Activated T-cell treated with anti-CD3 and anti-CD28 coated beads, Interleukin-2, amount 50 U/mL, for 24 hours (primary cell): Measurements from ENCODE around the gene PARVB.
"Not testable (repeated sequence)": the region's sequence is repeated elsewhere in the genome, so short reads cannot be mapped to it uniquely, and the experiment has no call there.

Experiments
- DNase-seq: peaks from one replicate; pipeline ENCODE4 v3.0.0-alpha.2; 2020
- H3K27ac Mint-ChIP-seq: 2 replicates; pipeline ENCODE4 v1.8.0; 2020; ENCODE audit warnings: mild to moderate bottlenecking, mixed read lengths
- H3K27me3 Mint-ChIP-seq: 2 replicates; pipeline ENCODE4 v1.8.0; 2020; ENCODE audit warnings: mixed read lengths
- H3K36me3 Mint-ChIP-seq: 2 replicates; pipeline ENCODE4 v1.8.0; 2020; ENCODE audit warnings: low read depth, mixed read lengths
- H3K4me1 Mint-ChIP-seq: 2 replicates; pipeline ENCODE4 v1.8.0; 2020; ENCODE audit warnings: low read depth, mixed read lengths
- H3K4me3 Mint-ChIP-seq: 2 replicates; pipeline ENCODE4 v1.8.0; 2020; ENCODE audit warnings: mild to moderate bottlenecking, moderate library complexity, mixed read lengths
- H3K9me3 Mint-ChIP-seq: 2 replicates; pipeline ENCODE4 v1.8.0; 2020; ENCODE audit warnings: mixed read lengths

Gene PARVB

DNA sequence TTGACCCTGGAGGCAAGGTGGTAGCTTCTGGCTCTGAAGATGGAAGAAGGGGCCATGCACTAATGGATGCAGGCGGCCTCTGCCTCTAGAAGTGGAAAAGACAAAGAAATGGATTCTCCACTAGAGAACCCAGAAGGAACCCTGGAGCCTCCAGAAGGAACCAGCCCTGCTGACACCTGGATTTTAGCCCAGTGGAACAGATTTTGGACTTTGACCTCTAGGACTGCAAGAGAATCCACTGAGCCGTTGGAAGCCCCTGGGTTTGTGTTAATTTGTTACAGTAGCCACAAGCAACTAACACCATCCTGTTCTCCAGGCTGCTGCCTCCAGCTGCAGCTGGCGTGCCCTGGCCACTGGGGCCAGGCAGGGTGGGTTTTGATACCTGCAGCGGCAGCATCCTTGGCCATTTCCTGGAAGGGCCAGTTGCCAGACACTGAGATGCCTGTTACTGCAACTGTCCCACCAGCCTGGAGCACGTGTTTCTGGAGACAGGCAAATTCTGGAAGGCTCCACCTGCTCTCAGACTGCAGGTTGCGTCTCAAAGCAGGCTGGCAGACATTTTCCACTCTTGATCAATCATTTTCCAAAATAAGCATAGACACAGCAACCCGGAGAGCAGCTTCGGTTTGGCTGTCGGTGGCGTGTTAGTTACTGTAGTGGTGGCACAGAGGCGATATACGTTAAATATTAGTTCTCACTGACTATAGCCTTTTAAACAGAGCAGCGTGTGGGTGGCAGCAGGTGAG lies 79.8 kb downstream of the PARVB start:
- no peak overlapping the region for H3K4me3 Mint-ChIP-seq
- no peaks in the 10 kb centered on the region for H3K9me3 Mint-ChIP-seq
- H3K27me3 Mint-ChIP-seq, result no peaks in the 10 kb centered on the region
- peaks cover 4% of the 10 kb centered on the region for H3K4me1 Mint-ChIP-seq
- no peak overlapping the region for H3K27ac Mint-ChIP-seq
- no peak for DNase-seq
- H3K36me3 Mint-ChIP-seq, result peaks cover 13% of the 10 kb centered on the region

DNA sequence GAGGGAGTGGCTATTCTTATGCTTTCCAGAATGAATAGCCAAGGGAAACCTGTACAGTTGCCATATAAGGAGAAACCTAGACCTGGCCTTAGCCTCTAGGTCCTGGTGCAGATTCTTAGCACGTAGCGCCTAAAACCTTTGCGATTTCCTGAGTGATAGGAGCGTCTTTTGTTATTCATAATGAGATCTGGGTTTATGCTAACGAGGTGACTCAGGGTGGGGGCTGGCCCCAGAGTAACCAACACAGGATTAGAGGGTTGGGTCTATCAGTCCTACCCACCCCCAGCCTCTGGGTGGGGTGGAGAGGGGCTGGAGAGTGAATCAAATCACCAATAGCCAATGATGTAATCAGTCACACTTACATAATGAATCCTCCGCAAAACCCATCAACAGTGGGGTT lies 83.2 kb downstream of the PARVB start:
- Mint-ChIP-seq H3K27ac (no peak overlapping the region), H3K4me1 (peaks cover 4% of the 10 kb centered on the region)
- DNase-seq, result no peak

GRCh38 chr22:44108076-44108475 lies 84.0 kb downstream of the PARVB start:
- Mint-ChIP-seq H3K27me3 (no peaks in the 10 kb centered on the region), H3K4me3 (no peak overlapping the region), H3K9me3 (no peaks in the 10 kb centered on the region), H3K4me1 (peaks cover 4% of the 10 kb centered on the region), H3K36me3 (peaks cover 12% of the 10 kb centered on the region), H3K27ac (no peak overlapping the region)
- DNase-seq, result no peak

More for the DNA sequence above, 83.2 kb downstream of the PARVB start:
- Mint-ChIP-seq H3K27me3 (no peaks in the 10 kb centered on the region), H3K9me3 (no peaks in the 10 kb centered on the region), H3K36me3 (peaks cover 11% of the 10 kb centered on the region), H3K4me3 (no peak overlapping the region)

DNA sequence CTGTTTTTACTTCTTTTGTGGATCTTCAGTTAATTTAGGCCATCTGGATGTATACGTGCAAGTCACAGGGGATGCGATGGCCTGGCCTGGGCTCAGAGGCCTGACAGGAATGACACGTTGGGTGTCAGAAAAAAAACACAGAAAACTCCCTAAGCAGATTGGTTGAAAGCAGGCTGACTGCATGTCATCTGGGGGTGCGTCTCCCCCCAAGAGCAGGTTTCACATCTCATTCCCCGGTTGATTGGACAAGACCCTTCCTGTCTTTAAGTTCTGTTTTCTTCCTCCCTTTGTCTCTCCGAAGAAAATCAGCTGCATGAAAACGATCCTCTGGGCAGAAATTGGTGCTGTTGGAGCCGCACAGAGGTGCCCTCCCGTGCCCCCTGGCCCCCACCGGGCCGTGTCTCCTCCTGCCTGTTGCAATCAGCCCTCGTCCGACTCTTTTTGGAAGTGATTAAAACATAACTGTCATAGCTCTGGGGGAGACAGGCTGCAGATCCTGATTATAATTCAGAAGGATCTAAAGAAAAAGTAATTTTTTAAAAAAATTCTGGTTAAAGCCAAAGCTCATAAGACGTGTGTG lies 84.8 kb downstream of the PARVB start:
- no peaks in the 10 kb centered on the region for H3K9me3 Mint-ChIP-seq
- H3K4me1 Mint-ChIP-seq, result peaks cover 4% of the 10 kb centered on the region
- no peak for DNase-seq
- H3K27ac Mint-ChIP-seq, result no peak overlapping the region
- H3K36me3 Mint-ChIP-seq, result peaks cover 7% of the 10 kb centered on the region
- no peaks in the 10 kb centered on the region for H3K27me3 Mint-ChIP-seq
- no peak overlapping the region for H3K4me3 Mint-ChIP-seq

GRCh38 chr22:44109416-44109815 lies 85.3 kb downstream of the PARVB start:
- no peak overlapping the region for H3K27ac Mint-ChIP-seq
- peaks cover 4% of the 10 kb centered on the region for H3K36me3 Mint-ChIP-seq
- no peaks in the 10 kb centered on the region for H3K27me3 Mint-ChIP-seq
- H3K9me3 Mint-ChIP-seq, result no peaks in the 10 kb centered on the region
- H3K4me1 Mint-ChIP-seq, result peaks cover 4% of the 10 kb centered on the region
- DNase-seq, result no peak
- H3K4me3 Mint-ChIP-seq, result no peak overlapping the region

GRCh38 chr22:44110656-44111055 lies 86.6 kb downstream of the PARVB start:
- H3K27me3 Mint-ChIP-seq, H3K4me3 Mint-ChIP-seq, H3K4me1 Mint-ChIP-seq, H3K27ac Mint-ChIP-seq, H3K9me3 Mint-ChIP-seq, DNase-seq, H3K36me3 Mint-ChIP-seq: not testable (repeated sequence)

DNA sequence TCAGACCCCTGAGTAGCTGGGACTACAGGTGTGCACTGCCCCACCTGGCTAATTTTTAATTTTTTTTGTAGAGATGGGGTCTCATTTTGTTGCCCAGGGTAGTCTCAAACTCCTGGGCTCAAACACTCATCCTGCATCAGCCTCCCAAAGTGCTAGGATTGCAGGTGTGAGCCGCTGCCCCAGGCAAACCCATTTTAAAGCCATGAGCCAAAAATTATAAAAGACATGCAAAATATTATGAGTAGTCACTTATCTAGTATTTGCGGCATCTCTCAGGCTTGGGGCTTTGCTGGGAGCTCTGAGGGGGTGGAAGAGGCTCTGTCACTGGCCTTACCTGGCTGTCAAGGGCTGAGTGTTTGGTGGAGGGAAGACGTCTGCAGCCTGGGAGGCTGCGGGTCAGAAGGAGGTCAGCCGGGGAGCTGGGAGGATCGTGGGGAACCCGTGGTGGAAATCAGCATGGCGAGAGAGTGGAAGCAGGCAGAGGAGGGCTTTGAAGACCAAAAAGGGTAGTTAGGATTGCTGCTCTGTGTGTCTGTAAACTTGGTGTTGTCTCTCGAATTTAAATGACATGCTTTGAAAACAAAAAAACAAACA lies 87.6 kb downstream of the PARVB start:
- H3K4me3 Mint-ChIP-seq, result no peak overlapping the region
- no peak overlapping the region for H3K27ac Mint-ChIP-seq
- no peaks in the 10 kb centered on the region for H3K9me3 Mint-ChIP-seq
- peaks cover 4% of the 10 kb centered on the region for H3K4me1 Mint-ChIP-seq
- H3K36me3 Mint-ChIP-seq, result peaks cover 4% of the 10 kb centered on the region
- H3K27me3 Mint-ChIP-seq, result no peaks in the 10 kb centered on the region
- no peak for DNase-seq

GRCh38 chr22:44112191-44112590 lies 88.1 kb downstream of the PARVB start:
- no peaks in the 10 kb centered on the region for H3K27me3 Mint-ChIP-seq
- H3K36me3 Mint-ChIP-seq, result peaks cover 4% of the 10 kb centered on the region
- no peak overlapping the region for H3K4me3 Mint-ChIP-seq
- no peaks in the 10 kb centered on the region for H3K9me3 Mint-ChIP-seq
- no peak overlapping the region for H3K27ac Mint-ChIP-seq
- peaks cover 3% of the 10 kb centered on the region for H3K4me1 Mint-ChIP-seq
- no peak for DNase-seq

DNA sequence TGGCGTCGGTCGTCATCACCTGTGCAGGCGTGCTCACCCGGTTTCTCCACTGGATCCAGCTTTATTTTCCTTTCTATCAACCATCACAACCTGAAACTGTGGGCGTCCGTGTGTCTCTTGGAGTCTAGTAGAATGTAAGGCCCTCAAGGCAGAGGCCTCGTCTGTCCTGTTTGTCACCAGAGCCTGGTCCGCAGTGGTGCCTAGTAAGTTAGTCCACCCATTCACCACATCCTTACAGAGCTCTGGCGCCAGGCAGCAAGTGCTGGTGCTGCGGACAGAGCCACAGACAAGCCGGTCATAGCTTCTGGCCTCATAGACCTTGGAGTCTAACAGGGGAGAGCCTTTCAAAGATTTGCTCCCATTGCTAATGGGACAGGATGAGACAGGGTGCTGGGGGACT lies 92.2 kb downstream of the PARVB start:
- Mint-ChIP-seq H3K4me3 (no peak overlapping the region), H3K27ac (no peak overlapping the region), H3K9me3 (no peaks in the 10 kb centered on the region), H3K36me3 (peaks cover 6% of the 10 kb centered on the region), H3K27me3 (no peaks in the 10 kb centered on the region), H3K4me1 (no peaks in the 10 kb centered on the region)
- DNase-seq, result no peak

DNA sequence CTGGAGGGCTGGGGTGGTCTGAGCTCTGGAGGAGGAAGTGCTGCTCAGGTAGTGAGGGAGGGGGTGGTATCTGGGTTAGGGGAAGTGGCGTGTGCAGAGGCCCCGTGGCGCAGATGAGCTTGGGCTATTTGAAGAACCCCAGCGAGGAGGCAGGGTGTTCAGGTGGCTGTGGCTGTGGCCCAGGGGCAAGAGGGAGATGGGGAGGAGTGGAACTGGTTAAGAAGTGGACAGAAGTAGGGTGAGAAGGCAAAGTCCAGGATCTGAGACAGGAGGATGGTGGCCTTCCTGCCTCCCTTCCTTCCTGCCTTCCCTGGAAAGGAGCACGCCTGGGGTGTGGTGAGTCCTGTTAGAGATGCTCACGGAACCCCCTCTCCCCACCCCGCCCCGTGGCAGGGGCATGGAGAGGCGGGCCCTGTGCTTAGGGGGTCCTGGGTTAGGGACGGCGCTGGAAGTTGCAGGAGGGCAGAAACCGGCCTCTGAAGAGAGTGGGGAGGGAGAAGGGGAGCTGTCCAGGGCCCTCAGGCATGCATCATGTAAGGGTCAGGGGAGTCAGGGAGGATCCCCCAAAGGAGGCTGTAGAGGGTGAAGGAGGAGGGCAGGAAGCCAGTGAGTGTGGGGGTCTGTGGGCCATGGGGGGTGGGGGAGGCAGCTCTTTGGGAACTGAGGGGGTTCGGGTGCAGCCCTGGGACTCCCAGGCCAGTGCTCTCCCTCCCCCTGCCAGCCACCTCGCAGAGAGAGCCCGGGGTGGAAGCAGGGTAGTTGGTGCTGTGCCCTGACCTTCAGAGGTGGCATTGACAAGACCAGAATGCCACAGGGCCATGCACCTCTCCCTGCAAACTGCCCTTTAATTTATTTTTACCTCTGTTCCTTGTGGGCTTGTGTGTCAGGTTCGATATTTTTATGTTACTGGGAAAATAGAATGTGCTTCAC lies 92.9 kb downstream of the PARVB start:
- no peak for DNase-seq
- H3K36me3 Mint-ChIP-seq, result peaks cover 6% of the 10 kb centered on the region
- H3K27ac Mint-ChIP-seq, result no peak overlapping the region
- no peaks in the 10 kb centered on the region for H3K9me3 Mint-ChIP-seq
- H3K4me1 Mint-ChIP-seq, result no peaks in the 10 kb centered on the region
- H3K4me3 Mint-ChIP-seq, result no peak overlapping the region
- H3K27me3 Mint-ChIP-seq, result no peaks in the 10 kb centered on the region

GRCh38 chr22:44117746-44118145 lies 93.6 kb downstream of the PARVB start:
- Mint-ChIP-seq H3K9me3 (no peaks in the 10 kb centered on the region), H3K4me1 (no peaks in the 10 kb centered on the region), H3K27ac (no peak overlapping the region), H3K36me3 (peaks cover 4% of the 10 kb centered on the region), H3K4me3 (no peak overlapping the region), H3K27me3 (no peaks in the 10 kb centered on the region)
- no peak for DNase-seq

- Mint-ChIP-seq H3K9me3 (no peaks in the 10 kb centered on the region), H3K36me3 (peaks cover 4% of the 10 kb centered on the region), H3K27me3 (no peaks in the 10 kb centered on the region)
Measured at GRCh38 chr22:44118645-44119315, 94.7 kb downstream of the PARVB start.

DNA sequence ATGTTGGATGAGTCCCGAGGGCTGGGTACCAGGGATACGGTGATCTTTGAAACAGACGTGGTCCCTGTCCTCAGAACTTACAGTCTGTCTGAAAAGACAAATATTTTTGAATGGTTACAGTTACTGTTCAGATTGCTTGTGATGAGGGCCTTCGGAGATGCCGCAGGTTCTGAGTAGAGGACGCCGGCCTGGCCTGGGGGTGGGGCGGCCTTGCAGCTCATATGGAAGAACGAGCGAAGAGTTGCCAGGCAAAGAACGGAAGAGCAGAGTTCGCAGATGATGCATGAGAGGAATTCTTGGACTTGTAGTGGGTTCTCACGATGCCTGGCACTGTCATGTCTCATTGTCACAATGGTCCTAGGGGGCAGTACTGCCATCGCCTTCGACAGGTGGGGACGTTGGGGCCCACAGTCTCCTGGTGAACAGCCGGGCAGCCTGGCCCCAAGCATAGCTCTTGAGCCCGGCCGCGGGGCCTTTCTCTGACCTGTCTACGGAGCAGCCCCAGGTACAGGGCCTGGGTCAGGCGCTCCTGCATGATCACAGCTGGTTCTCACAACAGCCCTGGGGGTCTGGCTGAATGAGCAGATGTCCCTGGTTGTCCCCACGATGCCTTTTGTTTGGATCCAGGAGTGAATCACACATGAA lies 95.7 kb downstream of the PARVB start:
- H3K36me3 Mint-ChIP-seq, result peaks cover 7% of the 10 kb centered on the region

More at GRCh38 chr22:44118645-44119315, 94.7 kb downstream of the PARVB start:
- H3K27ac Mint-ChIP-seq, result no peak overlapping the region
- no peaks in the 10 kb centered on the region for H3K4me1 Mint-ChIP-seq
- no peak for DNase-seq
- no peak overlapping the region for H3K4me3 Mint-ChIP-seq

DNA sequence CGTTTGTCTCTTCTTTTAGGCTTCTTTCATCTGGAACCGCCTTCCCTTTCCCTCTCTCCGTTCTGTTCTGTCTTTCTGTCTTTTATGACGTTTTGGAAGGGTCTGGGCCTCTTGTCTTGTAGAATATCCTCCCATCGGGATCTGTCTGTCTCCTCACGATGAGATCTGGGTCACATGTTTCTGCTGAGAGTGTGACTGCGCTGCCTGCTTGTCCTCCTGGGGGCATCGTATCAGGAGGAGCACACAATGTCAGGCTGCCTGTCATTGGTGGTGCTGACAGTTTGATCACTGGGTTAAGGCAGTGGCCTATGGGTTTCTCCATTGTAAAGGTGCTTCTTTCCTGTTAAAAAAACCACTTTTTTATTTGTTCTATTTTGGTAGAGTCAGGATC lies 96.2 kb downstream of the PARVB start:
- Mint-ChIP-seq H3K36me3 (peaks cover 7% of the 10 kb centered on the region), H3K27me3 (no peaks in the 10 kb centered on the region), H3K4me3 (no peak overlapping the region), H3K4me1 (no peaks in the 10 kb centered on the region), H3K27ac (no peak overlapping the region), H3K9me3 (peaks cover 4% of the 10 kb centered on the region)
- DNase-seq, result no peak

More for the DNA sequence above, 95.7 kb downstream of the PARVB start:
- Mint-ChIP-seq H3K9me3 (no peaks in the 10 kb centered on the region), H3K27ac (no peak overlapping the region), H3K27me3 (no peaks in the 10 kb centered on the region), H3K4me3 (no peak overlapping the region), H3K4me1 (no peaks in the 10 kb centered on the region)
- no peak for DNase-seq
